Fibroblast of the aortic adventitia (primary cell): ENCODE results near the gene MRPS21. TPM values are rescaled to one million over a fixed set of nuclear protein-coding genes. Genes with fewer than 3 reads are reported as not detected.

Experiments
- DNase-seq: peaks from one replicate; pipeline ENCODE4 v3.0.0-alpha.2; 2010; ENCODE audit warnings: low read depth
- H3K4me3 ChIP-seq: 2 replicates; pipeline ENCODE4 v1.5.1; 2011; ENCODE audit warnings: low read depth, mild to moderate bottlenecking, control low read depth, low read length, moderate library complexity
- total RNA-seq: library from RNA; depleted of rRNA; stranded (reverse); fragments of >200 nt; gene quantifications from 2 replicates; pipeline ENCODE4 v1.2.3, GENCODE V29; 2012; ENCODE audit warnings: low replicate concordance
- TF ChIP-seq, protein P1 (sequence below): IDR thresholded peaks from 2 replicates; pipeline ENCODE4 v1.5.1; 2011; ENCODE audit warnings: mild to moderate bottlenecking, low read length, control low read depth, inconsistent platforms; ENCODE audit not compliant: insufficient read depth

The MRPS21 gene
- total RNA-seq, 1 donor: 40.2 TPM

DNA sequence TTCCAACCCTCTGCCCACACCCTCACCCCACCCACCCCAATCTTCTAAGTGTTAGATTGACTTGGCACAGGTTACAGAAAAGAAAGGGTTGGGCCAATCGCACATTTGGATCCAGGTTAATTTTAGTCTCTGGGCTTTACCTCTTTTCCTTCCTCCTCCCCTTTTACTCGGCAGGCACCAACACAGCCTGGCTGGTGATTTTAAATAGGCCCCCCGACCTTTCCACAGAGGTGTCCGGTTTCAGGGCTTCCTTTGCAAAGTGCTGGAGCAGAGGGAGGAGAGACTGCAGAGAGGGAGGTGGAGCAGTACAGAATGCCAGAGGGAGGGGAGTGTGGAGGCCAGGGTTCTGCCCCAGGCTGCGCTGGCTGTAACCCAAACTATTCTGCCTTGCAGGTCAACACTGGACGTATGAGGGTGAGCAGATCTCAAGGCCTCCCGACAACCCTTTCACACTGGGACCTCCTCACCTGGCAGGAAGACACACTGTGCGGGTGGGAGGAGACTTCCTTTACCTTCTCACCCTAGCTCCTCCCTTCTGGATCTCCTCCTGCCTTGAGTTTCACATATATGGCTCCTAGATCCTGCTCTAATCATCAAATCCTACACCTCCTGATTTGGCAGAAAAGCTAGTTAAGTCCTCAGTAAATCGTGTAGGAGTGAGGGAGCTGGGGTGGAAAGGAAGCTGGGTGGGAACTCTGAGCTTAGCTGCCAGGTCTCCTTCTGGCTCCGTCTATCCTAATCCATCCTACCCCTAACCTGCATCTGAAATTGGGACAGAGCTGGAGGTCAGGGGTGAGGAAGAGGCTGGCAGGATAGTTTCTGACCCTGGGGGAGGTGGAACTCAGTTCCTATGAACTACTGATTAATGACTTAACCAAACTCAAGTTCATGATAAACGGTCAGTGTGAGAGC lies 33.6 kb upstream of the MRPS21 start:
- H3K4me3 ChIP-seq: no peak overlapping the region
- TF ChIP-seq, protein P1, sequence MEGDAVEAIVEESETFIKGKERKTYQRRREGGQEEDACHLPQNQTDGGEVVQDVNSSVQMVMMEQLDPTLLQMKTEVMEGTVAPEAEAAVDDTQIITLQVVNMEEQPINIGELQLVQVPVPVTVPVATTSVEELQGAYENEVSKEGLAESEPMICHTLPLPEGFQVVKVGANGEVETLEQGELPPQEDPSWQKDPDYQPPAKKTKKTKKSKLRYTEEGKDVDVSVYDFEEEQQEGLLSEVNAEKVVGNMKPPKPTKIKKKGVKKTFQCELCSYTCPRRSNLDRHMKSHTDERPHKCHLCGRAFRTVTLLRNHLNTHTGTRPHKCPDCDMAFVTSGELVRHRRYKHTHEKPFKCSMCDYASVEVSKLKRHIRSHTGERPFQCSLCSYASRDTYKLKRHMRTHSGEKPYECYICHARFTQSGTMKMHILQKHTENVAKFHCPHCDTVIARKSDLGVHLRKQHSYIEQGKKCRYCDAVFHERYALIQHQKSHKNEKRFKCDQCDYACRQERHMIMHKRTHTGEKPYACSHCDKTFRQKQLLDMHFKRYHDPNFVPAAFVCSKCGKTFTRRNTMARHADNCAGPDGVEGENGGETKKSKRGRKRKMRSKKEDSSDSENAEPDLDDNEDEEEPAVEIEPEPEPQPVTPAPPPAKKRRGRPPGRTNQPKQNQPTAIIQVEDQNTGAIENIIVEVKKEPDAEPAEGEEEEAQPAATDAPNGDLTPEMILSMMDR: no peak
- no peak for DNase-seq

DNA sequence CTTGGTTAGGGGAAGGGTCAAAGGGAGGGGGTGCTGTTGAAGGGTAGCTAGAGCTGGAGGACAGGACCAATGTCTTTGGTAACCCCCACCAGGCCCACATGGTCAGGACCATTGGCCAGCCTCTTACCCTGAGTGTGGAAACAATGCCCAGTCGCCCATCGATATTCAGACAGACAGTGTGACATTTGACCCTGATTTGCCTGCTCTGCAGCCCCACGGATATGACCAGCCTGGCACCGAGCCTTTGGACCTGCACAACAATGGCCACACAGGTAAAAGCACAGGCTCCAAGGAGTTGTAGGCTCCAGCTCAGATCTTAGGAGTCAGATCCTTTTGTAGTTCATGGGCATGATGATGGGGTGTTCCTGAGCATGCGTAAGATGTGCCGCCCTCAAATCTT lies 32.3 kb upstream of the MRPS21 start:
- H3K4me3 ChIP-seq: no peak overlapping the region
- TF ChIP-seq, protein P1: no peak
- no peak for DNase-seq

DNA sequence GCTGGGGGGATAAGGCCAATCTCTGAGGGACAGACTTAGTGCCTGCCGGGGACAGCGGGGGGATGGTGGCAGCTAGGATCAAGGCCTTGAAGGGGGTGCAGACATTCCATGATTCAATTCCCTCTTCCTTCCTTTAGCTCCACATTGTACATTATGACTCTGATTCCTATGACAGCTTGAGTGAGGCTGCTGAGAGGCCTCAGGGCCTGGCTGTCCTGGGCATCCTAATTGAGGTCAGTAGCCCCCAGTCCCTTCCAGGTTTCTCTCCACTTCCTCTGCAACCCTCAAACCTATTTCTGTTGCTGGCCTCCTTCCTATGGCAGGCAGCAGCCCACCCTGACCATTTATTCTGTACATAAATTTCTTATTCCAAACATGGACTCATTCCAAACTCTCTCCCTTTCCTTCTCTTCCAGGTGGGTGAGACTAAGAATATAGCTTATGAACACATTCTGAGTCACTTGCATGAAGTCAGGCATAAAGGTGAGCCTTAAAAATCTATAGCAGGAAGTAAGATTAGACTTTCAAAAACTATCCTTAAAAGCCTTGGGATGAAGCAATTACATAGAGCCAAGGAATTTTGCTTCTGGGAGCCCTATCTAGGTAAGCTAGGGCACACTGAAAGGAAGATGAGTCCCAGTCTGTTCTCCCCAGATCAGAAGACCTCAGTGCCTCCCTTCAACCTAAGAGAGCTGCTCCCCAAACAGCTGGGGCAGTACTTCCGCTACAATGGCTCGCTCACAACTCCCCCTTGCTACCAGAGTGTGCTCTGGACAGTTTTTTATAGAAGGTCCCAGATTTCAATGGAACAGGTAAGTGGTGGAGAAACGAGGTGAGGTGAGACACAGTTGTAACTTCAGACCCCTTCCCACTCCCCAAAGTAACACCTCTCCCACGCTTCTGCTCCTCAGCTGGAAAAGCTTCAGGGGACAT lies 31.0 kb upstream of the MRPS21 start:
- DNase-seq: no peak
- TF ChIP-seq, protein P1: no peak
- H3K4me3 ChIP-seq: no peak overlapping the region

DNA sequence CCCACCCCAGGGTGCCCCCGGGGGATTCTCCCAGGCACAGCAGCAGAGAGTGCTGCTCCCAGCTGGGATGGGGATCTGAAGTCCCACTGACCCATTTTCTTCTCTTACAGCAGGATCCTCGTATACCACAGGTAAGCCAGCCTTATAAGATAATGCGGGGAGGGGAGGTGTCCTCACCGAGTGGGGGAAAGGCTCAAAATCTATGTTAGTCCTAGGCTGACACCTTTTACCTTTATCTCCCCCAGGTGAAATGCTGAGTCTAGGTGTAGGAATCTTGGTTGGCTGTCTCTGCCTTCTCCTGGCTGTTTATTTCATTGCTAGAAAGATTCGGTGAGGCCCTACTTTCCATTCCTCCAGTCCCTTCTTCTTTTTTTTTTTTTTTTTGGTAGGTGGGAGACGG lies 30.1 kb upstream of the MRPS21 start:
- DNase-seq: no peak
- no peak overlapping the region for H3K4me3 ChIP-seq
- TF ChIP-seq, protein P1: no peak

DNA sequence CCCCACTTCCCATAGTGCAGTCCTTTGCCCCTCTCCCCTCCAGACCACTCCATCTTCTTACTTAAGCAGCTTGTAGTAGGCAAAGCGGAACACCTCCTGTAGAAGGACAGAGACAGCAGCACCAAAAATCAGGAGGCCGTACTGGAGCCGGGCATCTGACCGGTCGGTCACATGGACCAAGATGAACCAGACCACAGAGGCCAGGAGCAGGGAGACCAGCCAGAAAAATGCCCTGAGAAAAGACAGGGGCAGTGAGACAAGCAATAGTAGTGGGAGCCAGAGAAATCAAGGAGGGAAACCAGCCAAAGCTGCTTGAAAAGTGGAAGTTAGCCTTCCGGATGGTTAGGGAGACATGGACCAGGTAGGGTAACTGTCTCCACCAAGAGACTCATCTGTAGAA lies 25.8 kb upstream of the MRPS21 start:
- TF ChIP-seq, protein P1: no peak
- DNase-seq: no peak
- peak overlapping the region; percentile 79 for H3K4me3 ChIP-seq

DNA sequence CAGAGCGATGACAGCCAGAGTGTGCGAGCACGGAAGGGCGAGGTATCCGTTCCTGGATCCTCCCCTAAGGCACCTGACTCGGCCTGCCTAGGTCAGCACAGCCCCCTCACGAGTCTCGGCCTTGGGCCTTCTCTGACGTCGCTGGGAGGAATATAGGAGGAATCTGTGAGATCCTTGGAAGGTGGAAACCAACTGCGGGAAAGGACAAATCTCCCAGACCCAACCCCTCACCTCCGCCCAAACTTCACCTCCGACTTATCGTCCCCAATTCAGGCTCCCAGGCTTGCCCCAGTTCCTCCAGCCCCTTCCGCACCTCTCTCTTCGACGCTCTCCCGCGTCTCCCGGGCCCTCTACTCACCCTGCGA lies 25.3 kb upstream of the MRPS21 start:
- H3K4me3 ChIP-seq: peak overlapping the region; percentile 79
- no peak for DNase-seq
- TF ChIP-seq, protein P1: no peak
